RWPE2 (cell line): ENCODE results near the gene WDR27.

ENCODE experiments used
- ATAC-seq: fragments of 200-7000 bp; cut with Tn5 transposase; 3 replicates; pipeline ENCODE4 v1.9.1; 2021; ENCODE audit warnings: low read depth
- DNase-seq: peaks from one replicate; pipeline ENCODE4 v3.0.0-alpha.2; 2020; ENCODE audit warnings: low spot score
- H3K27ac ChIP-seq: fragments of 450-650 bp; 2 replicates; pipeline ENCODE4 v1.5.1; 2017; ENCODE audit warnings: mild to moderate bottlenecking; ENCODE audit not compliant: poor library complexity, severe bottlenecking
- H3K27me3 ChIP-seq: fragments of 250-450 bp; sonication (Bioruptor Pico); 2 replicates; pipeline ENCODE4 v1.5.1; 2021; ENCODE audit warnings: mild to moderate bottlenecking, moderate library complexity; ENCODE audit not compliant: insufficient read depth, poor library complexity, severe bottlenecking
- H3K36me3 ChIP-seq: fragments of 250-450 bp; sonication (Bioruptor Pico); 2 replicates; pipeline ENCODE4 v1.5.1; 2020; ENCODE audit warnings: low read depth, mild to moderate bottlenecking, moderate library complexity
- H3K4me1 ChIP-seq: fragments of 250-450 bp; sonication (Bioruptor Pico); 2 replicates; pipeline ENCODE4 v1.5.1; 2021; ENCODE audit warnings: mild to moderate bottlenecking, moderate library complexity; ENCODE audit not compliant: insufficient read depth, poor library complexity, severe bottlenecking
- H3K4me3 ChIP-seq: fragments of 250-450 bp; sonication (Bioruptor Pico); 2 replicates; pipeline ENCODE4 v1.5.1; 2021; ENCODE audit warnings: mild to moderate bottlenecking, moderate library complexity; ENCODE audit not compliant: severe bottlenecking
- H3K9me3 ChIP-seq: fragments of 250-450 bp; sonication (Bioruptor Pico); 2 replicates; pipeline ENCODE4 v1.5.1; 2021; ENCODE audit warnings: mild to moderate bottlenecking, moderate library complexity; ENCODE audit not compliant: severe bottlenecking
- TF ChIP-seq, protein P1 (sequence below): fragments of 450-650 bp; IDR thresholded peaks from one replicate; pipeline ENCODE4 v1.5.1; 2017; ENCODE audit warnings: mild to moderate bottlenecking, moderate library complexity; ENCODE audit not compliant: poor library complexity, severe bottlenecking

Gene WDR27

GRCh38 chr6:169589699-169590257 is 112.1 kb downstream of the WDR27 start:
- TF ChIP-seq, protein P1, sequence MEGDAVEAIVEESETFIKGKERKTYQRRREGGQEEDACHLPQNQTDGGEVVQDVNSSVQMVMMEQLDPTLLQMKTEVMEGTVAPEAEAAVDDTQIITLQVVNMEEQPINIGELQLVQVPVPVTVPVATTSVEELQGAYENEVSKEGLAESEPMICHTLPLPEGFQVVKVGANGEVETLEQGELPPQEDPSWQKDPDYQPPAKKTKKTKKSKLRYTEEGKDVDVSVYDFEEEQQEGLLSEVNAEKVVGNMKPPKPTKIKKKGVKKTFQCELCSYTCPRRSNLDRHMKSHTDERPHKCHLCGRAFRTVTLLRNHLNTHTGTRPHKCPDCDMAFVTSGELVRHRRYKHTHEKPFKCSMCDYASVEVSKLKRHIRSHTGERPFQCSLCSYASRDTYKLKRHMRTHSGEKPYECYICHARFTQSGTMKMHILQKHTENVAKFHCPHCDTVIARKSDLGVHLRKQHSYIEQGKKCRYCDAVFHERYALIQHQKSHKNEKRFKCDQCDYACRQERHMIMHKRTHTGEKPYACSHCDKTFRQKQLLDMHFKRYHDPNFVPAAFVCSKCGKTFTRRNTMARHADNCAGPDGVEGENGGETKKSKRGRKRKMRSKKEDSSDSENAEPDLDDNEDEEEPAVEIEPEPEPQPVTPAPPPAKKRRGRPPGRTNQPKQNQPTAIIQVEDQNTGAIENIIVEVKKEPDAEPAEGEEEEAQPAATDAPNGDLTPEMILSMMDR = no peak
- ATAC-seq (no peak), DNase-seq (no peak)
- H3K4me3 ChIP-seq = no peak overlapping the region
- H3K27ac ChIP-seq = no peak overlapping the region
- H3K36me3 ChIP-seq = no peaks in the 10 kb centered on the region
- H3K4me1 ChIP-seq = no peaks in the 10 kb centered on the region
- no peaks in the 10 kb centered on the region for H3K27me3 ChIP-seq
- no peaks in the 10 kb centered on the region for H3K9me3 ChIP-seq

DNA sequence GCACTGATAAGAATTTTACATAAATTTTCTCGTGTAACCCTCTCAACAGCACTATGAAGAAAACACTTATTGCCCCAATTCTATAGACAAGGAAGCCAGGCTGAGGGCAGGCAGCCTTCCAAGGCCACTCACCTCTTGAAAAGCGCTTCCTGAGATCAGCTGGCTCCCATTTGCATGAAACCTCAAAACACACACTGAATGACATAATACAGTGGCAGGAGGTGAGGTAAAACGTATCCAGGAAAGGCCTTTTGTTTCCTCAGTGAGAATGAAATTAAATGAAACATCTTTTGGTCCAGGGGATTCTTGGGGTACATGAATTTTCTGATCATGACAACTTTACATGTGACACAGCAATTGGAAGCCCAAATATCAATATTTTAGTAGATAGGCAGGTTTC is 112.5 kb downstream of the WDR27 start:
- Histone ChIP-seq H3K4me3 (no peak overlapping the region), H3K9me3 (peaks cover 2% of the 10 kb centered on the region), H3K27me3 (no peaks in the 10 kb centered on the region), H3K36me3 (no peaks in the 10 kb centered on the region), H3K4me1 (no peaks in the 10 kb centered on the region), H3K27ac (no peak overlapping the region)
- DNase-seq = no peak
- ATAC-seq = no peak
- TF ChIP-seq, protein P1 = no peak

- Histone ChIP-seq H3K27ac (no peak overlapping the region), H3K27me3 (no peaks in the 10 kb centered on the region), H3K4me1 (no peaks in the 10 kb centered on the region), H3K9me3 (peaks cover 2% of the 10 kb centered on the region), H3K36me3 (no peaks in the 10 kb centered on the region), H3K4me3 (no peak overlapping the region)
- ATAC-seq (no peak), DNase-seq (no peak)
- TF ChIP-seq, protein P1 = no peak
These were observed 113.9 kb downstream of the WDR27 start for GRCh38 chr6:169587975-169588374.

- Histone ChIP-seq H3K4me1 (peaks cover 11% of the 10 kb centered on the region), H3K36me3 (no peaks in the 10 kb centered on the region), H3K9me3 (peaks cover 2% of the 10 kb centered on the region), H3K27me3 (no peaks in the 10 kb centered on the region), H3K4me3 (no peak overlapping the region), H3K27ac (no peak overlapping the region)
- DNase-seq (no peak), ATAC-seq (no peak)
- TF ChIP-seq, protein P1 = no peak
These were observed 117.8 kb downstream of the WDR27 start for GRCh38 chr6:169583886-169584541.
